Kidney epithelial cell (primary cell): ENCODE measurements around the gene XRCC3. TPM values are rescaled to one million over a fixed set of nuclear protein-coding genes. Genes with fewer than 3 reads are reported as not detected.

Experiments used
- DNase-seq: peaks from one replicate; pipeline ENCODE4 v3.0.0-alpha.2; 2010; ENCODE audit warnings: low read depth
- H3K27me3 ChIP-seq: 2 replicates; pipeline ENCODE4 v1.6.0; 2011; ENCODE audit warnings: low read length; ENCODE audit not compliant: control insufficient read depth, insufficient read depth
- H3K36me3 ChIP-seq: 2 replicates; pipeline ENCODE4 v1.5.1; 2011; ENCODE audit warnings: low read length; ENCODE audit not compliant: control insufficient read depth, insufficient read depth
- H3K4me3 ChIP-seq: 2 replicates; pipeline ENCODE4 v1.5.1; 2011; ENCODE audit warnings: low read depth, mild to moderate bottlenecking, control low read depth, low read length
- CTCF ChIP-seq: IDR thresholded peaks from 2 replicates; pipeline ENCODE4 v1.5.1; 2011; ENCODE audit warnings: mild to moderate bottlenecking, moderate library complexity, low read length, control low read depth, inconsistent platforms; ENCODE audit not compliant: insufficient read depth, poor library complexity, severe bottlenecking
- total RNA-seq: library from RNA; depleted of rRNA; stranded (reverse); fragments of >200 nt; gene quantifications from 2 replicates; pipeline ENCODE4 v1.2.3, GENCODE V29; 2015

The XRCC3 gene
- total RNA-seq, 1 donor from 2014 or later, result 10.4 TPM

GRCh38 chr14:103700753-103701490 is 14.3 kb downstream of the XRCC3 start:
- Histone ChIP-seq H3K4me3 (no peak overlapping the region), H3K27me3 (no peaks in the 10 kb centered on the region), H3K36me3 (peaks cover 6% of the 10 kb centered on the region)
- TF ChIP-seq CTCF, result no peak
- DNase-seq, result no peak

GRCh38 chr14:103699901-103700752 is 15.1 kb downstream of the XRCC3 start:
- no peak overlapping the region for H3K4me3 ChIP-seq
- peaks cover 5% of the 10 kb centered on the region for H3K36me3 ChIP-seq
- no peak for TF ChIP-seq CTCF
- no peak for DNase-seq
- H3K27me3 ChIP-seq, result no peaks in the 10 kb centered on the region

- no peak for TF ChIP-seq CTCF
- peaks cover 5% of the 10 kb centered on the region for H3K36me3 ChIP-seq
Measured at GRCh38 chr14:103699261-103699661, 16.0 kb downstream of the XRCC3 start.

GRCh38 chr14:103698380-103699260 is 16.6 kb downstream of the XRCC3 start:
- DNase-seq, result no peak
- Histone ChIP-seq H3K27me3 (no peaks in the 10 kb centered on the region), H3K36me3 (peaks cover 5% of the 10 kb centered on the region), H3K4me3 (no peak overlapping the region)
- TF ChIP-seq CTCF, result no peak

More at GRCh38 chr14:103699261-103699661, 16.0 kb downstream of the XRCC3 start:
- no peak for DNase-seq
- Histone ChIP-seq H3K27me3 (no peaks in the 10 kb centered on the region), H3K4me3 (no peak overlapping the region)

GRCh38 chr14:103697603-103698379 is 17.5 kb downstream of the XRCC3 start:
- Histone ChIP-seq H3K36me3 (peaks cover 5% of the 10 kb centered on the region), H3K27me3 (no peaks in the 10 kb centered on the region), H3K4me3 (no peak overlapping the region)
- no peak for TF ChIP-seq CTCF
- no peak for DNase-seq
